Kidney (tissue), 14 donors: ENCODE measurements around the gene RBM6. TPM values are rescaled to one million over a fixed set of nuclear protein-coding genes. Genes with fewer than 3 reads are reported as not detected.

Experiments used
- DNase-seq, 5 donors: peaks; one replicate each; pipeline ENCODE4 v3.0.0-alpha.2; 2013 to 2020
- FAIRE-seq: peaks from 2 replicates; lab custom pipeline; 2012; peaks lifted over from hg19 to GRCh38; lab: Jason Lieb, UNC
- H3K27ac ChIP-seq, 2 donors: one replicate each; pipeline ENCODE4 v1.7.0; 2013; ENCODE audit warnings: low read depth in 2 of 2, low read length in 2 of 2, inconsistent platforms in 1 of 2
- H3K27me3 ChIP-seq: one replicate; pipeline ENCODE4 v1.7.1; 2013; ENCODE audit warnings: low read length, inconsistent platforms; ENCODE audit not compliant: control insufficient read depth, insufficient read depth
- H3K36me3 ChIP-seq, 3 donors: one replicate each; pipeline versions ENCODE4 v1.7.0 to v1.7.1; 2013; ENCODE audit warnings: low read length in 3 of 3, control low read depth in 1 of 3, inconsistent platforms in 1 of 3; ENCODE audit not compliant: insufficient read depth in 3 of 3, control insufficient read depth in 2 of 3
- H3K4me1 ChIP-seq, 3 donors: one replicate each; pipeline versions ENCODE4 v1.7.0 to v1.7.1; 2013; ENCODE audit warnings: low read length in 3 of 3, inconsistent platforms in 1 of 3, low read depth in 1 of 3; ENCODE audit not compliant: control insufficient read depth in 2 of 3, insufficient read depth in 2 of 3
- H3K4me3 ChIP-seq, 3 donors: one replicate each; pipeline versions ENCODE4 v1.7.0 to v1.8.1; 2013; ENCODE audit warnings: low read length in 3 of 3, control low read depth in 1 of 3, inconsistent platforms in 1 of 3
- H3K9ac ChIP-seq, 3 donors: one replicate each; pipeline versions ENCODE4 v1.7.0 to v1.7.1; 2013; ENCODE audit warnings: low read length in 3 of 3, control low read depth in 1 of 3, inconsistent platforms in 1 of 3
- H3K9me3 ChIP-seq, 3 donors: one replicate each; pipeline versions ENCODE4 v1.7.0 to v1.7.1; 2013; ENCODE audit warnings: low read length in 3 of 3, control low read depth in 1 of 3, inconsistent platforms in 1 of 3; ENCODE audit not compliant: control insufficient read depth in 2 of 3, insufficient read depth in 1 of 3
- intact Hi-C: fragments of 100-400 bp; cut with DNase I; formaldehyde crosslinking; loops from one replicate; pipeline ENCODE4 v1.11.1; 2022
- polyA plus RNA-seq: library from polyadenylated mRNA; stranded (reverse); fragments of 350-450 nt; fragmentation: Illumina TruSeq; extraction: RNeasy Lipid Tissue Mini Kit (QIAGEN cat#74804); gene quantifications from one replicate; pipeline ENCODE4 v1.2.3, GENCODE V29; 2014; ENCODE audit warnings: low read depth, low replicate concordance; ENCODE audit not compliant: insufficient read depth
- total RNA-seq: library from RNA; stranded (reverse); fragmentation: NEBNext Ultra II Directional; extraction: Animal tissue kit (Norgen Biotek cat#: 25700); gene quantifications from one replicate; pipeline ENCODE4 v1.2.1, GENCODE V29; 2021
- TF ChIP-seq, protein P1 (sequence below): IDR thresholded peaks from 3 replicates; pipeline ENCODE4 v1.5.1; 2012; ENCODE audit warnings: mild to moderate bottlenecking, moderate library complexity, borderline replicate concordance; ENCODE audit not compliant: insufficient read depth; ENCODE audit errors: extremely low read depth
- donor health status: control.
- donor health status: control.
- donor health status: control.
- donor health status: control.
- donor health status: control.
- donor health status: DM: yes; HTN: yes; CAD: no.
- donor health status: Normal renal cell carcinoma (clear cell type).

RBM6 gene
- total and polyA plus RNA-seq, 2 donors from 2014 or later: 72.0 to 90.0 TPM

- FAIRE-seq (no peak), DNase-seq (peak in 2 of 5 donors; percentile 38 to 55)
- peaks cover 10 to 39% (median 27%) of the 10 kb centered on the region in 3 donors for H3K36me3 ChIP-seq
- peak overlapping the region; percentile 28 to 96 for H3K27ac ChIP-seq
- H3K9me3 ChIP-seq: no peaks in the 10 kb centered on the region
- H3K4me3 ChIP-seq: peak overlapping the region; percentile 94 to 100 (median 98)
- TF ChIP-seq, protein P1, sequence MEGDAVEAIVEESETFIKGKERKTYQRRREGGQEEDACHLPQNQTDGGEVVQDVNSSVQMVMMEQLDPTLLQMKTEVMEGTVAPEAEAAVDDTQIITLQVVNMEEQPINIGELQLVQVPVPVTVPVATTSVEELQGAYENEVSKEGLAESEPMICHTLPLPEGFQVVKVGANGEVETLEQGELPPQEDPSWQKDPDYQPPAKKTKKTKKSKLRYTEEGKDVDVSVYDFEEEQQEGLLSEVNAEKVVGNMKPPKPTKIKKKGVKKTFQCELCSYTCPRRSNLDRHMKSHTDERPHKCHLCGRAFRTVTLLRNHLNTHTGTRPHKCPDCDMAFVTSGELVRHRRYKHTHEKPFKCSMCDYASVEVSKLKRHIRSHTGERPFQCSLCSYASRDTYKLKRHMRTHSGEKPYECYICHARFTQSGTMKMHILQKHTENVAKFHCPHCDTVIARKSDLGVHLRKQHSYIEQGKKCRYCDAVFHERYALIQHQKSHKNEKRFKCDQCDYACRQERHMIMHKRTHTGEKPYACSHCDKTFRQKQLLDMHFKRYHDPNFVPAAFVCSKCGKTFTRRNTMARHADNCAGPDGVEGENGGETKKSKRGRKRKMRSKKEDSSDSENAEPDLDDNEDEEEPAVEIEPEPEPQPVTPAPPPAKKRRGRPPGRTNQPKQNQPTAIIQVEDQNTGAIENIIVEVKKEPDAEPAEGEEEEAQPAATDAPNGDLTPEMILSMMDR: no peak
- peak overlapping the region; percentile 95 to 100 (median 99) for H3K9ac ChIP-seq
- peaks cover 0 to 12% (median 10%) of the 10 kb centered on the region in 3 donors for H3K4me1 ChIP-seq
- intact Hi-C loops: no loop called here
- H3K27me3 ChIP-seq: no peaks in the 10 kb centered on the region
Measured at GRCh38 chr3:50089609-50089945, 149.6 kb downstream of the RBM6 start.

DNA sequence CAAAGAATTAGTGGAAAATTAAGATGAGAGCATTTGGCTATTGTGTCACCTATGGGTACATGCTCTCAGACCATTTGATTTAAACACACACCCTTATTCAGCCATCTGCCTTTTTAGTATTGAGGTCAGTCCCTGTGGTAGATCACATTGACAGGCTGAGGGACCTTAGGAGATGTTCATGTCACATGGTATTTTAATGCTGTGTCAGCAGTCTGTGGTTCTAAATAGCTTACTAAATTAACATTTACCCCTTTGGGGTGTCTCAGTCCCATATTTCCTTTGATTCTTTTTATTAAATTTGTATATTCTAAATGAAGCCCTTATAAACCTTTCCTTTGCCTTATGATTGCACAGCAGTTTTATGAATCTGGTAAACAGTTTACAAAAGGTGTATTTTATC lies 151.0 kb downstream of the RBM6 start:
- intact Hi-C loops: no loop called here
- Histone ChIP-seq H3K4me1 (peaks cover 0 to 12% (median 10%) of the 10 kb centered on the region in 3 donors), H3K4me3 (peak overlapping the region in 1 of 3 donors; percentile 100), H3K27me3 (no peaks in the 10 kb centered on the region), H3K36me3 (peaks cover 17 to 51% (median 35%) of the 10 kb centered on the region in 3 donors), H3K9ac (no peak overlapping the region), H3K27ac (no peak overlapping the region), H3K9me3 (no peaks in the 10 kb centered on the region)
- TF ChIP-seq, protein P1: no peak
- DNase-seq (no peak), FAIRE-seq (no peak)

DNA sequence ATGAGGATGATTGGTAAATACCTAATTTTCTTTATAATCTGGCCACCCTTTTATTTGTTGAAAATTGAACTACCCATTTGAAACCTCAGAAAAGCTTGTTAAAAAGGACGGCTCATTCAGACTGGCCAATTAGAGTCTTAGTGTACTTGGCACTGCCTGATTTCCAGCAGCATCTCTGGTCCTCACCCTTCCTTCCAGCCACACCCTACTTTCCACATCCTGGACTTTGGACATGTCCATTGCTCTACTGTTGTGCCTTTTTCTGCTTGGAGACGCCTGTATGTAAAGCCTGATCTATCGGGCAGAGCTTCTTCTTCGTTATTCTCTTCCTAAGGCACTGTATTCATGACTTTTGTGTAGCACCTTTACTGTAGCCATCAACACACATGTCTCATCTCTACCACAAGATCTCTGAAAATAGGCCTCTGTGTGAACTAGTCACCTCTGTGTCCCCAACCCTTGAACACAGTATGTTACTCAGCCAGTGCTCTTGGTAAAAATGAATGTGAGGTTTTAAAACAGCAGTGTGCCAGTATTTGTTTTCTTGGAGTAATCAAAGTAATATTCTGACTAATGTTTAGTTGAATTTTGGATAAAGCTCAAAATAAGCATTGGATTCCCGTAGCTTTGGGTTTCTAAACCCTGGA lies 155.5 kb downstream of the RBM6 start:
- H3K27ac ChIP-seq: no peak overlapping the region
- H3K36me3 ChIP-seq: peaks cover 24 to 76% (median 53%) of the 10 kb centered on the region in 3 donors
- H3K9ac ChIP-seq: no peak overlapping the region
- peaks cover 0 to 8% (median 5%) of the 10 kb centered on the region in 3 donors for H3K4me1 ChIP-seq
- DNase-seq (no peak), FAIRE-seq (no peak)
- no peaks in the 10 kb centered on the region for H3K27me3 ChIP-seq
- no peak overlapping the region for H3K4me3 ChIP-seq
- TF ChIP-seq, protein P1: no peak
- H3K9me3 ChIP-seq: no peaks in the 10 kb centered on the region
- intact Hi-C loops: no loop called here
